HepG2 (cell line): ENCODE measurements around the gene RAG2. TPM values are rescaled to one million over a fixed set of nuclear protein-coding genes. Genes with fewer than 3 reads are reported as not detected.

ENCODE experiments used
- ATAC-seq: fragments of 200-7000 bp; cut with Tn5 transposase; 3 replicates; pipeline ENCODE4 v1.9.1; 2020; ENCODE audit warnings: mild to moderate bottlenecking, moderate library complexity
- BruUV-seq: library from RNA; stranded (reverse); fragments of 400-500 nt; replicated peaks from 2 replicates; lab custom pipeline; 2021; lab: Mats Ljungman, UMichigan
- CTCF ChIA-PET: fragments of 300-600 bp; formaldehyde crosslinking; extraction: SDS; loops from one replicate; lab custom pipeline; 2021; ENCODE audit warnings: low total read pairs, inconsistent platforms, low intra/inter-chr PET ratio; lab: Yijun Ruan, JAX
- POLR2A ChIA-PET: fragments of 350-600 bp; sonication (Branson Sonifier 250); formaldehyde crosslinking; loops from one replicate; lab custom pipeline; 2020; ENCODE audit warnings: antibody characterized with exemption, inconsistent platforms; lab: Yijun Ruan, JAX
- DNase-seq: peaks from one replicate; pipeline ENCODE4 v3.0.0-alpha.2; 2015; ENCODE audit warnings: low spot score
- FAIRE-seq: peaks from 3 replicates; lab custom pipeline; 2011; peaks lifted over from hg19 to GRCh38; lab: Jason Lieb, UNC
- H2AFZ ChIP-seq: one replicate; pipeline ENCODE4 v1.6.1; 2011; ENCODE audit warnings: low read length, inconsistent platforms
- H3K27ac ChIP-seq: fragments of 300-600 bp; 3 replicates; pipeline ENCODE4 v1.8.0; 2011; ENCODE audit warnings: mixed run types, mild to moderate bottlenecking, mixed read lengths, low read length, inconsistent platforms; ENCODE audit not compliant: insufficient read depth; ENCODE audit errors: extremely low read length
- H3K27me3 ChIP-seq, 2 experiments: fragments of 200-600 bp in 1 of 2; 2 replicates in 1 of 2; 3 replicates in 1 of 2; pipeline versions ENCODE4 v1.6.0 to v1.8.0; 2011; ENCODE audit warnings: low read length in 2 of 2, mild to moderate bottlenecking in 2 of 2, moderate library complexity in 2 of 2, inconsistent platforms in 1 of 2; ENCODE audit not compliant: insufficient read depth in 2 of 2, control insufficient read depth in 1 of 2
- H3K36me3 ChIP-seq, 2 experiments: fragments of 200-600 bp in 1 of 2; replicated peaks in 1 of 2; 2 replicates in 1 of 2; 3 replicates in 1 of 2; pipeline versions ENCODE4 v1.5.1 to v1.8.0; 2011; ENCODE audit warnings: low read length in 2 of 2, inconsistent platforms in 1 of 2; ENCODE audit not compliant: insufficient read depth in 2 of 2, control insufficient read depth in 1 of 2
- H3K4me1 ChIP-seq: 2 replicates; pipeline ENCODE4 v1.5.1; 2012; ENCODE audit warnings: low read length, inconsistent platforms; ENCODE audit not compliant: insufficient read depth
- H3K4me2 ChIP-seq: 2 replicates; pipeline ENCODE4 v1.6.0; 2011; ENCODE audit warnings: low read depth, low read length, inconsistent platforms
- H3K4me3 ChIP-seq, 3 experiments: fragments of 200-600 bp in 1 of 3; sonication (generic), shearing (Covaris generic) in 1 of 3; replicated peaks in 1 of 3; 2 replicates each; pipeline ENCODE4 v1.5.1; 2011 to 2016; ENCODE audit warnings: low read length in 3 of 3, inconsistent platforms in 2 of 3, low read depth in 2 of 3, mild to moderate bottlenecking in 2 of 3, control low read depth in 1 of 3, mixed read lengths in 1 of 3; ENCODE audit not compliant: insufficient read depth in 1 of 3
- H3K79me2 ChIP-seq: one replicate; pipeline ENCODE4 v1.6.1; 2011; ENCODE audit warnings: low read length, inconsistent platforms; ENCODE audit not compliant: insufficient read depth
- H3K9ac ChIP-seq: 2 replicates; pipeline ENCODE4 v1.6.0; 2011; ENCODE audit warnings: mild to moderate bottlenecking, low read depth, low read length, inconsistent platforms; ENCODE audit not compliant: insufficient read depth
- H3K9me3 ChIP-seq: 2 replicates; pipeline ENCODE4 v1.5.1; 2012; ENCODE audit warnings: mild to moderate bottlenecking, low read length
- H4K20me1 ChIP-seq: 2 replicates; pipeline ENCODE4 v1.6.0; 2011; ENCODE audit warnings: inconsistent platforms, mild to moderate bottlenecking, low read length, moderate library complexity; ENCODE audit not compliant: insufficient read depth
- BCLAF1 ChIP-seq: fragments of 450-650 bp; IDR thresholded peaks from 2 replicates; pipeline ENCODE4 v1.6.1; 2017; ENCODE audit warnings: mild to moderate bottlenecking
- CBX2 ChIP-seq, 2 experiments: fragments of 200-600 bp in 1 of 2; sonication (generic); formaldehyde crosslinking in 1 of 2; IDR thresholded peaks; 2 replicates each; pipeline versions ENCODE4 v1.7.0 to v1.8.1; 2018 to 2022; ENCODE audit warnings: low read depth in 2 of 2, low read length in 1 of 2, mild to moderate bottlenecking in 1 of 2, missing genetic modification reagents in 1 of 2
- GABPA ChIP-seq, 2 experiments: IDR thresholded peaks; 2 replicates each; pipeline ENCODE4 v1.6.1; 2011 to 2016; ENCODE audit warnings: low read depth in 2 of 2, low read length in 1 of 2, missing biosample characterization in 1 of 2, missing genetic modification characterization in 1 of 2
- MBD4 ChIP-seq: IDR thresholded peaks from 2 replicates; pipeline ENCODE4 v1.6.1; 2012; ENCODE audit warnings: low read length, inconsistent platforms, borderline replicate concordance
- NONO ChIP-seq, 2 experiments: fragments of 450-650 bp in 1 of 2; sonication (generic) in 1 of 2; formaldehyde crosslinking in 1 of 2; IDR thresholded peaks in 1 of 2; conservative IDR thresholded peaks in 1 of 2; 2 replicates each; pipeline versions ENCODE4 v1.6.1 to v1.8.0; 2017 to 2022; ENCODE audit warnings: mild to moderate bottlenecking in 1 of 2, missing genetic modification reagents in 1 of 2, moderate library complexity in 1 of 2
- POLR2AphosphoS2 ChIP-seq: IDR thresholded peaks from 2 replicates; pipeline ENCODE4 v1.6.1; 2011; ENCODE audit warnings: low read depth, low read length, improper control_type of control experiment
- SRSF9 ChIP-seq: fragments of 200-400 bp; formaldehyde crosslinking; IDR thresholded peaks from 2 replicates; pipeline ENCODE4 v1.6.1; 2018; ENCODE audit warnings: borderline replicate concordance, mild to moderate bottlenecking, low read depth, low read length; ENCODE audit not compliant: insufficient read depth, poor library complexity, severe bottlenecking
- STAG1 ChIP-seq: sonication (generic); formaldehyde crosslinking; IDR thresholded peaks from 2 replicates; pipeline ENCODE4 v1.4.0; 2020; ENCODE audit warnings: missing genetic modification reagents
- ZBTB37 ChIP-seq: sonication (generic); formaldehyde crosslinking; IDR thresholded peaks from 2 replicates; pipeline ENCODE4 v1.4.0; 2020; ENCODE audit warnings: mild to moderate bottlenecking, missing genetic modification reagents
- ZNF225 ChIP-seq: sonication (generic); formaldehyde crosslinking; IDR thresholded peaks from 2 replicates; pipeline ENCODE4 v1.4.0; 2020; ENCODE audit warnings: mild to moderate bottlenecking, missing genetic modification reagents
- ZNF615 ChIP-seq: sonication (generic); formaldehyde crosslinking; IDR thresholded peaks from 2 replicates; pipeline ENCODE4 v1.5.0; 2020; ENCODE audit warnings: mild to moderate bottlenecking, missing genetic modification reagents, borderline replicate concordance
- ZNF703 ChIP-seq: sonication (generic); formaldehyde crosslinking; IDR thresholded peaks from 2 replicates; pipeline ENCODE4 v1.5.1; 2020; ENCODE audit warnings: missing genetic modification reagents, mild to moderate bottlenecking, moderate library complexity, borderline replicate concordance
- ZNF766 ChIP-seq: sonication (generic); formaldehyde crosslinking; IDR thresholded peaks from 2 replicates; pipeline ENCODE4 v1.5.0; 2020; ENCODE audit warnings: missing genetic modification reagents, borderline replicate concordance
- ZNF776 ChIP-seq: sonication (generic); formaldehyde crosslinking; IDR thresholded peaks from 2 replicates; pipeline ENCODE4 v1.4.0; 2020; ENCODE audit warnings: mild to moderate bottlenecking, missing genetic modification reagents
- WGBS: methylation state at CpG from one replicate; pipeline ENCODE4 v1.1.6; 2017; ENCODE audit warnings: low lambda C conversion rate; 5-methylcytosine and 5-hydroxymethylcytosine counted together
- in situ Hi-C: cut with HindIII; loops from 2 replicates; pipeline ENCODE4 v1.10.0; 2017; ENCODE audit warnings: low pct_unique_long_range_greater_than_20kb; ENCODE audit not compliant: extremely low pct_ligation_motif_present
- intact Hi-C: fragments of 100-400 bp; cut with micrococcal nuclease; formaldehyde crosslinking; loops from one replicate; pipeline ENCODE4 v1.10.0; 2022; ENCODE audit not compliant: unreplicated experiment
- polyA plus RNA-seq, 8 experiments: library from polyadenylated mRNA; depleted of rRNA in 3 of 8; stranded (reverse) in 7 of 8; unstranded in 1 of 8; fragments of >200 nt; fragmentation: Illumina TruSeq in 4 of 8; extraction: Trizol in 4 of 8; gene quantifications; 2 replicates each; pipeline versions ENCODE4 v1.2.1 to v1.2.3, GENCODE V29; 2011 to 2016; ENCODE audit warnings: low read depth in 4 of 8, missing spikeins in 1 of 8, mixed read lengths in 1 of 8; ENCODE audit not compliant: insufficient read depth in 1 of 8
- total RNA-seq, 5 experiments: library from RNA; depleted of rRNA; stranded (reverse); fragments of >200 nt; fragmentation: Illumina TruSeq; extraction: Trizol; gene quantifications; 2 replicates each; pipeline ENCODE4 v1.2.3, GENCODE V29; 2016; ENCODE audit warnings: low read depth in 1 of 5
- TF ChIP-seq, protein P1 (sequence below): sonication (generic); formaldehyde crosslinking; IDR thresholded peaks from 2 replicates; pipeline ENCODE4 v1.9.0; 2021; ENCODE audit warnings: missing genetic modification reagents, borderline replicate concordance
- TF ChIP-seq, protein P2 (sequence below): IDR thresholded peaks from 2 replicates; pipeline ENCODE4 v1.6.1; 2016; ENCODE audit warnings: low read depth, control low read depth

The RAG2 gene
- total and polyA plus RNA-seq, 2 of the 13 experiments (the other 11 are each of a cell fraction or from before 2014, with no cell fraction given): not detected

DNA sequence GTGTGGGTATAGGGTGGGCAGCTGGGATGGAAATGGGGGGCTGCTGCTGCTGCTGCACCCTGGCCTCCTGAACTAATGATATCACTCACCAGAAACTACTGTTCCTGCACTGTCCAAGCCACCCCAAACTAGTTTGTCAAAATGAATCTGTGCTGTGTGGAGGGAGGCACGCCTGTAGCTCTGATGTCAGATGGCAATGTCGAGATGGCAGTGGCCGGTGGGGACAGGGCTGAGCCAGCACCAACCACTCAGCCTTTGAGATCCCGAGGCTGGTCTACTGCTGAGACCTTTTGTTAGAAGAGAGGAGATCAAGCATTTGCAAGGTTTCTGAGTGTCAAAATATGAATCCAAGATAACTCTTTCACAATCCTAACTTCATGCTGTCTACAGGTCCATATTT, 28.9 kb downstream of the RAG2 start:
- no TSS peak for BruUV-seq
- CTCF ChIA-PET: no interaction called here
- no peak overlapping the region for H3K9ac ChIP-seq
- H3K9me3 ChIP-seq: no peaks in the 10 kb centered on the region
- POLR2A ChIA-PET: no interaction called here
- ATAC-seq: no peak
- no peaks in the 10 kb centered on the region for H3K79me2 ChIP-seq
- H4K20me1 ChIP-seq: no peaks in the 10 kb centered on the region
- H2AFZ ChIP-seq: no peak overlapping the region
- TF ChIP-seq ZNF225 (CRISPR knock-in tag) (no peak), ZNF703 (CRISPR knock-in tag) (no peak), ZBTB37 (CRISPR knock-in tag) (no peak), ZNF776 (CRISPR knock-in tag) (no peak), MBD4 (no peak), GABPA (IDR thresholded peaks at IDR 0.05; ENCODE audit: low read depth, low read length) (no peak), GABPA (CRISPR knock-in tag; IDR thresholded peaks at IDR 0.05; ENCODE audit: low read depth) (no peak), NONO (IDR thresholded peaks at IDR 0.05) (no peak), NONO (CRISPR knock-in tag; conservative IDR thresholded peaks at IDR 0.05) (no peak), ZNF766 (CRISPR knock-in tag) (no peak), ZNF615 (CRISPR knock-in tag) (no peak), SRSF9 (no peak), STAG1 (no peak), POLR2AphosphoS2 (no peak), CBX2 (IDR thresholded peaks at IDR 0.05; ENCODE audit: low read depth, low read length) (no peak), CBX2 (CRISPR knock-in tag; IDR thresholded peaks at IDR 0.05; ENCODE audit: low read depth) (no peak), BCLAF1 (no peak)
- TF ChIP-seq, protein P1, sequence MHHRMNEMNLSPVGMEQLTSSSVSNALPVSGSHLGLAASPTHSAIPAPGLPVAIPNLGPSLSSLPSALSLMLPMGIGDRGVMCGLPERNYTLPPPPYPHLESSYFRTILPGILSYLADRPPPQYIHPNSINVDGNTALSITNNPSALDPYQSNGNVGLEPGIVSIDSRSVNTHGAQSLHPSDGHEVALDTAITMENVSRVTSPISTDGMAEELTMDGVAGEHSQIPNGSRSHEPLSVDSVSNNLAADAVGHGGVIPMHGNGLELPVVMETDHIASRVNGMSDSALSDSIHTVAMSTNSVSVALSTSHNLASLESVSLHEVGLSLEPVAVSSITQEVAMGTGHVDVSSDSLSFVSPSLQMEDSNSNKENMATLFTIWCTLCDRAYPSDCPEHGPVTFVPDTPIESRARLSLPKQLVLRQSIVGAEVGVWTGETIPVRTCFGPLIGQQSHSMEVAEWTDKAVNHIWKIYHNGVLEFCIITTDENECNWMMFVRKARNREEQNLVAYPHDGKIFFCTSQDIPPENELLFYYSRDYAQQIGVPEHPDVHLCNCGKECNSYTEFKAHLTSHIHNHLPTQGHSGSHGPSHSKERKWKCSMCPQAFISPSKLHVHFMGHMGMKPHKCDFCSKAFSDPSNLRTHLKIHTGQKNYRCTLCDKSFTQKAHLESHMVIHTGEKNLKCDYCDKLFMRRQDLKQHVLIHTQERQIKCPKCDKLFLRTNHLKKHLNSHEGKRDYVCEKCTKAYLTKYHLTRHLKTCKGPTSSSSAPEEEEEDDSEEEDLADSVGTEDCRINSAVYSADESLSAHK: no peak
- TF ChIP-seq, protein P2, sequence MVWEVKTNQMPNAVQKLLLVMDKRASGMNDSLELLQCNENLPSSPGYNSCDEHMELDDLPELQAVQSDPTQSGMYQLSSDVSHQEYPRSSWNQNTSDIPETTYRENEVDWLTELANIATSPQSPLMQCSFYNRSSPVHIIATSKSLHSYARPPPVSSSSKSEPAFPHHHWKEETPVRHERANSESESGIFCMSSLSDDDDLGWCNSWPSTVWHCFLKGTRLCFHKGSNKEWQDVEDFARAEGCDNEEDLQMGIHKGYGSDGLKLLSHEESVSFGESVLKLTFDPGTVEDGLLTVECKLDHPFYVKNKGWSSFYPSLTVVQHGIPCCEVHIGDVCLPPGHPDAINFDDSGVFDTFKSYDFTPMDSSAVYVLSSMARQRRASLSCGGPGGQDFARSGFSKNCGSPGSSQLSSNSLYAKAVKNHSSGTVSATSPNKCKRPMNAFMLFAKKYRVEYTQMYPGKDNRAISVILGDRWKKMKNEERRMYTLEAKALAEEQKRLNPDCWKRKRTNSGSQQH: no peak
- TF ChIP-seq, all 625 proteins: peak for 0
- intact Hi-C loops (no loop called here), in situ Hi-C loops (no loop called here)
- no peak overlapping the region for H3K4me2 ChIP-seq
- peaks cover 0 to 17% of the 10 kb centered on the region in 2 experiments; a peak in 3 of 5 replicates for H3K27me3 ChIP-seq
- H3K4me1 ChIP-seq: no peaks in the 10 kb centered on the region
- H3K4me3 ChIP-seq: no peak overlapping the region
- no peak for FAIRE-seq
- no peak for DNase-seq
- WGBS: 3% methylated on average over 4 of the region's 4 CpGs
- H3K36me3 ChIP-seq: no peaks in the 10 kb centered on the region
- H3K27ac ChIP-seq: no peak overlapping the region
